GM19463 (cell line): ENCODE measurements around the gene NRXN3.

Experiments
- ATAC-seq: cut with Tn5 transposase; IDR thresholded peaks from one replicate; pipeline ENCODE4 v1.9.1; 2021; ENCODE audit warnings: mild to moderate bottlenecking, moderate library complexity; ENCODE audit not compliant: unreplicated experiment

NRXN3 gene

DNA sequence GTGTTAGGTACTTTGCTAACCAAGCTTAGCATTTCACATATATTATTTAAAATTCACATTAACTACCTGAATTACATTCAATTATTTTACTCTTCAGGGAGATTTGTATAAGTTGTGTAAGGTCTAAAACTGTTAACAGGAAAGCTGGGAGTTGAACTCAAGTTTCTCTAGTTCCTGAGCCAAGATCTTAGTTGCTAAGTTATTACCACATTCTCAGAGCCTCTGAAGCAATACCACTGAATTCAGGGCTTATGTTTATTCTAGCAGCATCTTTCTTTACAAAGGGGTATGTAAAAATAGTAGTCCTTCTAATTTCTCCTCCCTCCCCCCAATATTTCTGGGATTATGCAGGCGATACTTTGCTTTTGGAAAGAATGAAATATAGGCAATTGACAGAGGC lies 1254.3 kb downstream of the NRXN3 start:
- ATAC-seq: no peak

DNA sequence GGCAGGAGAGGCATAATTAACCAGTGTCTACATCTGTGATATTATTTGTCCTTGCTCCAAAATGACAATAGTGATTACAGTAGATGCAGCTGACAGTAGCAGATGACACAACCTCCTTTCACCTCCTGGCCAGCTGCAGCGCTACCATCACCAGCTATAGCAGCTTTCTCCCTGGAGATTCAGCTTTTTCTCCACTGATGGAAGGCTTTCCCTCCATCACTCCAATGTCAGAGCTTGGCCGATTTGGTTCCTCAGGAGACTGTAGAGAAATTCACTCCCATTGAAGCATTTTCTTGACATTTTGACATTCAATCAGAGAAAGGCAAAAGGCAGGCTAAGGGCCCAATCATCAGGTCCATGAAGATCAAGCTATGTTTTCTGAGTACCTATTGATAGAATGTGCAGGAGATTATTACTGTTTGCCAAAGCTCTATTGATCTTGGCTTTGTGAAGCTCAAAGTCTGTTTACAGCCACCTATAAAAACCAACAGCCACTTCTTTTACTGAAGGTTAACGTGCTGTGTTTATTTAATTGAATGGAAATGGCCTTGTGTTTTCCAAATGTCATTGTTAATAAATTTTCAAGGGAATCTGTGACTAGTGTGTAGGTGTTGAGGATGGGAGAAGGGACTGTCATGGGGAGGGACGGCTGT lies 1256.1 kb downstream of the NRXN3 start:
- ATAC-seq: no peak

GRCh38 chr14:79432640-79433039 lies 1262.5 kb downstream of the NRXN3 start:
- ATAC-seq: no peak

- ATAC-seq: no peak
Observed at GRCh38 chr14:79436335-79436734, 1266.2 kb downstream of the NRXN3 start.

DNA sequence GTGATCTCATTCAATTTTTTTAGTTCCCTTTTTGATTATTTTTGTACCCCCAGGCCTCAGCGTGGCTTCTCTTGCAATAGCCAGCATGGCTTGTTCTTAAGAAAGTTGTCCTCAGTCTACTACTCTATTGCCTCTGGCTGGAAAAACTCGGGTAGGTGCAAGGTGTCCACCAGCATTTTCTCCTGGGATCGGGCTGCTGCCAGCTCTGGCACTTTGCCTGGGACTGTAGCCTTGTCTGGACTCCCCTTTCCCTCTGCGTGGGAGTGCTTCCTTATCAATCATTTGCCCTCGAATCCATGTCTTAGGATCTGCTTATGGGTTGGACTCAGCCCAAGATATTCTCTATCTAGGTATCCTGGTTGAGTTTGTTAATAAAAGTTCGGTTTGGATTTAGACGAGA lies 1267.8 kb downstream of the NRXN3 start:
- ATAC-seq: no peak

GRCh38 chr14:79438696-79439342 lies 1268.6 kb downstream of the NRXN3 start:
- no peak for ATAC-seq

GRCh38 chr14:79442786-79443185 lies 1272.6 kb downstream of the NRXN3 start:
- no peak for ATAC-seq

DNA sequence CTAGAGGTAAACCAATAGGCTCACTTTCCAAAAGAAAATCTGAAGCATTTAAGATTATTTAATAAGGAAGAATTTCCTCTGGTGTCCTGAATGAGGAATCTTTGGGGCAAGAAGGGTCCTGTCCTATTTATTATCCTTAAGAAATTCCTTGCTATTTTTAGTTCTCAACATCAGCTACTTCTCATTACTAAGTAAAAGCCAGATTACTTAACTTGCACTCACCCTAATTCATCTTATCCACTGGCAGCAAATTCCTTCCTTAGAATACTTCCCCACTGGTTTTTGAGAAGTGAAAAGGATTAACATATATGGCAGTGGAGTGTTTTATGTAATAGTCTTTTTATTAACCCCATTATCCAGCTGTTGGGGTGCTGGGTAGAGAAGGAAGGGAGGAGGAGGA lies 1273.4 kb downstream of the NRXN3 start:
- no peak for ATAC-seq

DNA sequence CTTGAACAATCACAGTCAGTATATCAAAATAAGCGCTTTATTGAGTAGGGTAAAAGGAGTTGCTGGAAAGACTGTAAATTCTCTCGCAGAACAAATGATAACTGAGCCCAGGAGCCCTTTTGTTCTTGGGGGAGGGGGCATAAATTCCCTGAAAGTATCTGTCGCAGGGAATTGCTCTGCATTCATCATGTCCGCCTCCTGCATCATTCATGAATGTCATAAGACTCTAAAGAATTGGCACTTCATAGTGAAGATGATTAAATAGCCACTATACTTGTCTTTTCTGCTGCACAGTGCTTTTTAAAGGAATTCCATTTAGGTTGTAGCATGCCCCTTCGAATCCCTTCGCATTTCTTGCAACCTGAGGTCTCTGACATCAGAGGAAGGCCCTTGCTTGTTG lies 1278.8 kb downstream of the NRXN3 start:
- no peak for ATAC-seq

- no peak for ATAC-seq
Observed at GRCh38 chr14:79451601-79452000, 1281.4 kb downstream of the NRXN3 start.

DNA sequence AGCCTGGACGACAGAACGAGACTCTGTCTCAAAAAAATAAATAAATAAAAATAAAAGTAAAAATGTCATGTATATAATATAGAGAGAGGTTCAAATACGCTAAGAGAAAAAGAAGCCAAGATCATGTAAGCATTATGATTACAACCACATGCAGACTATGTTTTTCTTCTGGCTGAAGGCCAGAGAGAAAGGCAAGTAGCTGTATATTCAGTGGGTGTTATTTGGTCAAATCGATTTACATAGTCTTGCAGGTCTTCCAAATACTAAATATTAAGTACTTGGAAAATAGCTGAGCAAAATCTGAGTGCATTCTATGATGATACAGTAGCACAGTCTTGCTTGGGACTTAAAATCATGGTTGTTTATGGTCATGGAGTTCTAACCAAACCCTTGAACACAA lies 1283.1 kb downstream of the NRXN3 start:
- no peak for ATAC-seq

DNA sequence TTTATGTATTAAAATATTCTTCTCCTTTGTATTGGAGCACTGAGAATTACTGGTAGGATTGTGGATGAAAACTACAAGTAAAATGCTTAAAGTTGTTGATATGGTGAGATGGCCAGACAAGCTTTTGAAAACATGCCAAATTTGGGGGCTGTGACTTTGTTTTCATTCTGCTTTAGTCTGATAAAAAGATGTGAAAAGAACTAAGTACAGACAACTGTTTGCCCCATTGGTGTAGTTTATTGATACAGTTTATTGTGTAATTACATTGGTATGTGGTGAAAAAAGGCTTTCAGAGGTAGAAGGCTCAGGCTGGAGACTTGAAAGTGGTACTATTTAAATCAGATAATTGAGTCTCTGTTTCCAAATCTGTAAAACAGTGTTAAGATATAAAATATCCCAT lies 1294.3 kb downstream of the NRXN3 start:
- ATAC-seq: no peak

GRCh38 chr14:79465651-79466050 lies 1295.5 kb downstream of the NRXN3 start:
- ATAC-seq: no peak

DNA sequence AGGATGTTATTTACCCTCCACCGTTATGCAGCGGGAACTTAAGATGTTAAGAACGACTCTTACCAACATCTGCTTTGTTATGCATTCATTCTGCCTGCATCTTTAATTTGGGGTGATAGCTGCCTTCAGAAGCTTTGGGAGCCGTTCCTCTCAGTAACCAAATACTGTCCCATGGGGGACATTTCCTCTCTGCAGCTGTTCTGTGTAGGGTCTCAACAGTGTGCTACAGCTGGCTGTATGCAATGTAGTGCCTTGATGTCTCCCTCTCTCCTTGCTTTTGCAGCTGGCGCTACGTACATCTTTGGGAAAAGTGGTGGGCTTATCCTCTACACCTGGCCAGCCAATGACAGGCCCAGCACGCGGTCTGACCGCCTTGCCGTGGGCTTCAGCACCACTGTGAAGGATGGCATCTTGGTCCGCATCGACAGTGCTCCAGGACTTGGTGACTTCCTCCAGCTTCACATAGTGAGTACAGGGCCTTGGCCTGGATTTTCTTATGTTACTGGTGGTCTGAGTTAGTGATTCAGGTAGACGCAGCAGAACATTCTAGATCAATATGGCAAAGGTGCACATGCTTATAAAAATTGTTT lies 1296.9 kb downstream of the NRXN3 start:
- ATAC-seq: no peak

DNA sequence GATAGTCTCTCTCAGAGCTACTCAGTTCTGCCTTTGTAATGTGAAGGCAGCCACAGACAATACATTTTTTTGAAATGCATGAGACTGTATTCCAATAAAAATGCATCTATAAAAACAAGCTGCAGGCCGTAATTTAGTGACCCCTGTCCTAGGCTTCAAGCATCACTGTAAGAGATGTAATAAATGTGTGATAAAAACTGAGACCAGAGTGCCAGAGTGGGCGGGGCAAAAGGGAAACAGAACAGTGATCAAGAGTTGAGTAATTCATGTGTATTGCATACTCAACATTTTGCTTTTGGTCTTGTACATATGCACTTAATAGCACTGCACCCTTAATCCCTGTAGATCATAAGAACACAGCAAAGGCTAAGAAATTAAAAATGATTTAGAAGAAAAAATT lies 1297.7 kb downstream of the NRXN3 start:
- no peak for ATAC-seq

- ATAC-seq: no peak
Observed at GRCh38 chr14:79468486-79468885, 1298.3 kb downstream of the NRXN3 start.

- ATAC-seq: no peak
Observed at GRCh38 chr14:79473651-79474050, 1303.5 kb downstream of the NRXN3 start.

- ATAC-seq: no peak
Observed at GRCh38 chr14:79475887-79476532, 1305.8 kb downstream of the NRXN3 start.

- no peak for ATAC-seq
Observed at GRCh38 chr14:79476552-79476951, 1306.4 kb downstream of the NRXN3 start.

GRCh38 chr14:79480212-79480611 lies 1310.0 kb downstream of the NRXN3 start:
- no peak for ATAC-seq

- ATAC-seq: no peak
Observed at GRCh38 chr14:79482825-79483224, 1312.7 kb downstream of the NRXN3 start.
